Activated CD4-positive, alpha-beta T cell treated with anti-CD3 and anti-CD28 coated beads, Interleukin-2, amount 50 U/mL, for 48 hours (primary cell): ENCODE results near the gene VAC14.

ENCODE experiments used
- DNase-seq, 2 experiments: peaks; one replicate each; pipeline ENCODE4 v3.0.0-alpha.2; 2020

The VAC14 gene

DNA sequence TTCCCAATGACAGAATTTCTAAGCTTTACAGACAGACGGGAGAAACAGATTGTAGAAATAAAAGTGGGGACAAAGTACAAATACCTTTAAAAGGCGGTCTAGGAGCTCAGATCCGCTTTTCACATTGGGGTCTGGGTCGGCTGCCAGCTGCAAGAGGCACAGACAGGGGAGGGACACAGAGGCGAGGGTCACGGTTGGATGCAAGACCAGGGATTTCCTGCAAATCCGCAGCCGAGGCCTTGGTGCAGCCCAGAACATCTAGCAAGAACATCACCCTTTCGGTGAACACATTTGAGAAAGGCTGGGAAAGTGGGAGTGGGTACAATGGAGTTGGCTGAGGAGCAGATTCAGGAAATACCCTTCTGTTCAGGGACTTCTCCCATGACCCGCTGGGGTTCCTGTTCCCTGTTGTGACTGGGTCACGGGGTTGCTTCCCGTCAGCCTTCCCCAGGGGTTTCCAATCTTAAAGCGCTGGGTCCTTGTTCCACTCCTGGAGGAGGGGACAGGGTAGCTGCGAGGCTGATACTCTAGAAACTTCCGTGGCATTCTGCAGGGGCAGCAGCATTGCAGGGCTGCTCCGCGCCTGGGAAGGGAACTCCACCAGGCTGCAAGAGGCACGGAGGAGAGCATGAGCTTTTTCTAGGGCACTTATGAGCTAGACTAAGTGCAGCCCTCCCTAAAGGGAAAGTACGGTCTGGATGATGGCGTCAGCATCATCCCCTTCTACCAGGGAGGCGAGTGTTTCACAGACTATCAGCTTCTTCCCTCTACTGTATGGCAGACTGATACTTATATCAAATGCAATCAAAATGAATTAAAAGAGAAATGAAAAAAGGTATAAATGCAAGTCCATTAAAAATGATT lies 16.0 kb downstream of the VAC14 start:
- DNase-seq, result no peak

DNA sequence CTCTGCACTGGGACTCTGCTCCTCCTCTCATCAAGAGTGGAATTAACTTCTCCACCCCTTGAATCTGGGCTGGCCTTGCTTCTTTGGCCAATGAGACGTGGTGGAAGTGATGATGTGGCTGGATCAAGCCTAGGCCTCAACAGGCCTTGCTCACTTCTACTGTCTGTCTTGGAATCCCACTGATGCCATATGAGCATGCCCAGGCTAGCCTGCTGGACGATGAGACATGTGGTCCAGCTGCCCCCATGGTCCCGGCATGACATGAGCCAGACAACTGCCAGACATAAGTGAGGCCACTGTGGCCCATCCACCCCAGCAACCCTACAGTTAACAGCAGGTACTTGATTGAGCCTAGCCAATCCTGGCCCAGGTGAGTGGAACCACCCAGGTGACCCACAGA lies 18.7 kb downstream of the VAC14 start:
- DNase-seq, result no peak

DNA sequence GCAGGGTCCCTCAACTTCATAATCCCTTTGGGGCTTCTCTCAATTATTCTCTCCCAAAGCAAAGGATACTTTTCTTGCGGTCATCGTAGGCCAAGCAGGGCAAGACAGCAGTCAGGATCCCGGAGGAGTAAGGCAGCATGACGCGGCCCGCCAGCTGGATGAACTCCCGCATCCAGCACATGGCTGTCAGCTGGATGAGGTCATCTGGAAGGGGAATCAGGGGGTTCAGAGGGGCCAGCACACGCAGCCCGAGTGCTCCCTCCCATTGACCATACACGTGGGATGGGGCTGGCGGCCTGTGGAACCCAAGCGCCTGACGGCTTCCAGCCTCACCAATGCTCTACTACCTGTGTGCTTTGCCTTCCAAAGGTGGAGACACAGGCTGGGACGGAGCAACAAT lies 19.2 kb downstream of the VAC14 start:
- no peak for DNase-seq

DNA sequence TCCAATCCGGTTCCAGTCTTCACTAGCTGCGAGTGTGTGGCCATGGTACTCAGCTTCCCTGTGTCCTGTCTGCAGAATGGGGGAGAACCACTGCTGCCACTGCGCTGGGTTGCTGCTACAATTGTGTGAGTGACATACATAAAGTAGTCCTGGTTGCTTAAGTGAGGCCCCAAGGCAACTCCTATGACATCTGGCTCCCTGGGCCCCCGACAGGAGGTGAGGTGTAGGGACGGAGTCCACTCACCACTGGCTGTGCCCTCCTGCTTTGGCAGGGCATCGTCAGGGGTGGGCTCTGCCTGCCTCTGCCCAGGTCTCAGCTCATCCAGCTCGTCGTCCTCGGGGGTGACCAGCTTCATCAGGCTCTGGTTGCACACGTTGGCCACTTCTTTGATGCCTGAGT lies 20.4 kb downstream of the VAC14 start:
- DNase-seq, result no peak

DNA sequence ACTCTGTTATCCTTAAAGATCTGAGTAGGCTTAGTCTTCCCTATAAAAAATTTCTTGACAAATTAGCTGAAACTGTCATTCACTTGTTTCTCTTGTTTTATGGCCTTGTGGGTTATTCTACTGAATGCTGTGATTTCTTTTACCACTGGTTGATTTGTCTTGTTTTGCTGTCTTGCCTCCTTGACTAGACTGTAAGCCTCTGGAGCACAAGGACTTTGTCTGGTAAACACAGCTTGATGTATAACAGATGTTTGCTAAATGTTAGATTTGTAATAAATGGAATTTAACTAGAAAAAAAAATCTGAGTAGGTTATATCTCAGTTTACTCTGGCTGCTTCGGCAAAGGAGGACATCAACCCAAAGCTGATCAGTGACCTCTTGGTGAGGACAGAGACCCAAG lies 21.6 kb downstream of the VAC14 start:
- DNase-seq, result no peak

DNA sequence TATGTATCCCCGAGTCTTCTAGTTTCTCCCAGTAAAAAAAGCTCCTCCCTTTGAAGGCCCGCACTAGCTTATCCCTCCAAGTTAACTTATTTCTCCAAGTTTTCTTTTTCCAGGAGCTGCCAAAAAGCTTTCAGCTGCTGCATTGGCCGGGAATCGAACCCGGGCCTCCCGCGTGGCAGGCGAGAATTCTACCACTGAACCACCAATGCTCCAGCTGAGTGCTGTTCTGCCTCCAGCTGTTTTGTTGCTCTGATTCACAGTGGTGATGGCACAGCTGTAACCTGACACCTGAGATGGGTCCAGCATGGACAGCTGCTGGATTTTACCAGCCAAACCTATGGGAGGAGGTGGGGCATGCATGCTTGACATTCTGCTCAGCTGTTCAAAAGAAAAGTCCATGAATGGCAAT lies 22.1 kb downstream of the VAC14 start:
- DNase-seq, result no peak

DNA sequence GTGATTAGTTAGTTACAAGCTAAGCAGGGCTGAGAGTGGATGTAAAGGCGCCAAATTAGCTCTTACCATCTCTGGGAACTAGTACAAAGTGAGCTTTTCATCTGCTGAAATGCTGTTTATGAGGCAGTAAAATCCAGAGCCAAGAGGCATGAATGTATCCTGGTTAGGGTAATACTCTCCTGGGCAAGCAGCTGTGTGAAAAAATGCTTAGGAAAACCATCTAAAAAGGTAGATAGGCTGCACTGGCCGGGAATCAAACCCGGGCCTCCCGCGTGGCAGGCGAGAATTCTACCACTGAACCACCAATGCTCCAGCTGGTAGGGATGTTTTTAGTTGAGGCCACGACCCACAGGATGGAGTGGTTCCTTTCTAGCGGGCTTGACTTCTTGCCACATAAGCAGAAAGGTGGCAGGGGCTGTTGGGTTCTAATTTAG lies 23.0 kb downstream of the VAC14 start:
- no peak for DNase-seq

DNA sequence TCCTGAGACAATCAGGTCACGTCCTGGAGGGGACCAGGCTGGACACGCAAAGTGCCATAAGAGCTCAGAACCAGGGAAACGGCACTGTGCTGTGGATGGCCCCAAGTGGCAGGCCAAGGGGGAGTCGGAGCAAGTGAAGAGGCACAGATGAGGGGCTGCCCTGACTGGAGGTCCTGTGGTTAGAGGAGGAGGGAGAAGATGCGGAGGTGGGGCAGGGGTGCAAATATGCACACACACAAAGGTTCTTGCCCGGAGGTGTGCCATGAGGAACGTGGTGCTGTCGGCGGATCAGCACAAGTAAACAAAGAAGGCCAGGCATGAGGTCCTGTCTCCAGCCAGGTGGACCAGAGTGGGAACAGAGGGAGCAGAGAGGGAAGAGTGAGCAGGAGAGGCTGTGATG lies 23.5 kb downstream of the VAC14 start:
- no peak for DNase-seq

DNA sequence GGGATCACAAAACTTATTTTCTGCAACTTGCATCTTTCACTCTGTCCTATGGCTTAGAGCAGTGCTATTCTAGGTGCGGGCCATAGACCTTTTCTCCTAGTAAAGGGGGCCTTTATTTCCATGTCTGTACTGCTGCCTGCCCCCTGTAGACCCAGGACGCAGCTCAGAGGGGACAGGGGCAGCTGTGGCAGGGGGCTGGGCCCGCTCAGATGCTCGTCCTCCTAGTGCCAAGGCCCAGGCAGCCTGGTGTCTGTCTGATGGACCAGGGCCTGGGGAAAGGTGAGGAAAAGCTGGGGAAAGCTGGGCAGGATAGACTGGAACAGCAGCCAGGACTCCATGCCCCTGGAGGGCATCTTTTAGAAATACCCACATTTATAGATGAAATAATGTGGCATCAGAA lies 25.6 kb downstream of the VAC14 start:
- DNase-seq, result no peak

DNA sequence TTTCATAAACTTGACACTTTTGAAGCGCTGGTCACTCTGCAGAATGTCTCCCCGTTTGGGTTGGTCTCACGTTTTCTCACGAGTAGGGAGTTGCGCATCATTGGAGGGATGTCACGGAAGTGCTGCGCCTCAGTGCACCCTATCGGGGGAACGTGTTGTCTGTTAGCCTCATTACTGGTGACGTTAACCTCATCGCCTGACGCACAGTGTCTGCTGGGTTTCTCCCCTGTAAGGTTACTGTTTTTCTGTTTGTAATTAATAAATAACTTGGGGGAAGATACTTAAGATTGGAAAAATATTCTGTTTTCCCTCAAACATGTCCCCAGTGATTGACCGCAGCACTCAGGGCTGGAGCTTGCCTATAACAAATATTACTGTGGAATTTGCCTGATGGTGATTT lies 26.7 kb downstream of the VAC14 start:
- DNase-seq, result no peak

DNA sequence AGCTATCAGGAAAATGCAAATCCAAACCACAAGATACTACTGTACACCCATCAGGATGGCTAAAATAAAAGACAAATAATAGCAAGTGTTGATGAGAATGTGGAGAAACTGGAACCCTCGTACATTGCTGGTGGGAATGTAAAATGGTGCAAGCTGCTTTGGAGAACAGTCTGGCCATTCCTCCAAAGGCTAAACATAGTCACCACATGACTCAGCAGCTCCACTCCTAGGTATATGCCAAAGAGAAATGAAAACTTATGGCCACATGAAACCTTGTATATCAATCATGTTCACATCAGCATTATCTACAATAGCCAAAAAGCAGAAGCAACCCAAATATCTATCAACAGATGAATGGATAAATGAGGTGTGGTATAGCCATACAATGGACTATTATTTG lies 28.5 kb downstream of the VAC14 start:
- DNase-seq, result no peak

DNA sequence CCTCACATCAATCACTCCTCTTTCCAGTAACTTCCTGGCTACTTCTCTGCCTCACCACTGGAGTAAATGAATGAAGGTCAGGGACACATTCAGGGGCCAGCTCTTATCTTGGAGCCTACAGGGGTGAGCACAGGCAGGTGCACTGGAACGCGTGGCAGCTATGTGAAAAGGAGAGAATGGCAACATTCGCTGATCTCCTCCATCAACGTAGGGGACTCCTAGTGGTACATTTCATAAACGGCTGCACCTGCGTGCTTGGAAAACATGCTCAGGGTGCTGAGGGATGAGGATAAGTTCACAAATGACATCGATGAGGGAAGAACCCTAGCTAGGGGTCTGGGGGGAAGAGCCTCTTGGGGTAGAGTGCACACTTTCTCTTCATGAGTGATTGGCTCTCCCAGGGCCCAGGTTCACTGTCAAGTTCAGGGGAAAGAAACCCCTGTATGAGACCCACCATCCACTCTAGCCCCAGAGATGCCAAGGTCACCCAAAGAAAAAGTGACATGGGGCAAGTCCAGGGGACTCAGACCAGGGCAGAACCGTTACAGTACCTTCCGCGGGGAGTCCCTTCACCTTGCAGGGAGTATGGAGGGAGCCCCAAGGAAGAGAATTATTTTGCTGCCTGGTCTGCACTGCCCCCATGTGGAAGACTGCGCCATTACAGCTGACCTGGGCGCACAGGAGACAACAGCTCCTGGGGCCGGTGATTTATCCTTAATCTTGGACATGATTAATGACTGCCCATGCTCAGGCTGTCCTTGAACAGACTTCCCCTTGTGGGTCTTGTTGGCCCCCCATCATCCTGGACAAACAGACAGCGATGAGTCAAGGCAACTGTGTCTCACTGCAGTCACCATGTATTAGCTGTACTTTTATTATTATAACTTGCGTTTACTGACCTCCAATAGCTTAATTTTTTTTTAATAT lies 30.1 kb downstream of the VAC14 start:
- peak; percentile 69 to 74 for DNase-seq

DNA sequence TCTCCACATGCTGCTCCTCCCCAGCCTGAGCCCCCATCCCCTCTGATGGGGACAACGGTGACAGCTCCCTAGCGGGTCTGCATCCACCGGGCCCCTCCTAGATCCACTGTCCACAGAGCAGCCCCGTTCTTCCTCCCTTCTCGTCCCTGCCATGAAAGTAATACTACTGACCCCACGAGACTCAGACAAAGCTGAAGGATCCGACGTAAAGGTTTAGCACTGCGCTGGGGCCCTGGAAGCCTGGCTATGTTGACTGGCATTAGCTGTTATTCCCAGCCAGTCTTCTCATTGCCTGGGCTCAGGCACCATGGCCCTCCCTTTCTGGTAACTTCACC lies 30.7 kb downstream of the VAC14 start:
- no peak for DNase-seq

DNA sequence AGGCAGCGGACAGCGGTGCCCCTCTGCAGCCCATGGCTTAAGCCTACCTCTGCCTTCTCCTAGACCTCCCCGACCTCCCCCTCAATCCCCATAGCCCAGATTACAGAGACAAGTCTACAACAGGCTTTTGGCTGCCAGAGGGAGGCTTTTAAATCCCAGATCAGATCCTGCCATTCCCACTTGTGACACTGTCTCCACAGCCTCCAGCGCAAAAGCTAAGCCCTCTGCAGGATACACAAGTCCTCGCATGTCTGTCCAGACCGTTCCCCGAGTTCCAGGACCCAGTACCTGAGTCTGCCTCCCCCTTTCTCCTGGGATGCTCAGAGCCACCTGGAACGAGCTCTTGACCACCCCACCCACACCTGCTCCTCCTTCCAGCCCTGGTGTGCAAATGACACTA lies 31.2 kb downstream of the VAC14 start:
- no peak for DNase-seq

DNA sequence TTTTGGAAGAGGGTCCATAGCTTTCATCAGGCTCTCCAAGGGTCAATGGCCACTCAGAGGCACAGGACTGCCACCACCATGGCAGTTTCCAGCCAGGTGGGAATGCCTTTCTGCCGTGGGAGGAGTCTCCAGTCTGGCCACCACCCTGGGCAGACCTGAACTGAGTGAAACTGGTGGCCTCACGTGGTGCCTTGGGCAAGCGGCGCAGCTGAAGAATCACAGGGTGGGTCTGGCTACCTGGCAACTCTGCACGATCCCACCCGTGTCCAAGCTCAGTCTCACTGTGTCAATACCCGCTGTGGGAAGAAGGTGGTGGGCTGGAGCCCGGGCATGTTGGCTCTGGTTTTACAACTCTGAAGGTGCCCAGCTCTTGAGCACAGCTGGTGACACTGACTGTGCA lies 31.8 kb downstream of the VAC14 start:
- DNase-seq, result no peak

DNA sequence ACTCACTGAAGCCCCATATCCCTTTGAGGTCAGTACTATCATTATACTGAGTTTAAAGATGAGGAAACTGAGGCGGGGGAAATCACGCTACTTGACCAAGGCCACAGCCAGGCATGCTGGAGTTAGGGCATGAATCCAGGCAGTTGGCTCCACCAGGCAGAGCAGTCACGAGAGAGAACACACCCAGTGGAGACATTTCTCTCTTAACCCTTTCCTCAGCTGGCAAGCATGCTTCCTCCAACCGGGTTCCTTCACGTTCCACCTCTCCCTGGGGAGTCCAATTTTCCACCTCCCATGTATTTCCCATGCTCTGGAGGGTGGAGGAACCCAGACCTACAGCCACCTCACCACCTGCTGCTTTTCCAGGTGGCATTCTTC lies 32.8 kb downstream of the VAC14 start:
- DNase-seq, result no peak

DNA sequence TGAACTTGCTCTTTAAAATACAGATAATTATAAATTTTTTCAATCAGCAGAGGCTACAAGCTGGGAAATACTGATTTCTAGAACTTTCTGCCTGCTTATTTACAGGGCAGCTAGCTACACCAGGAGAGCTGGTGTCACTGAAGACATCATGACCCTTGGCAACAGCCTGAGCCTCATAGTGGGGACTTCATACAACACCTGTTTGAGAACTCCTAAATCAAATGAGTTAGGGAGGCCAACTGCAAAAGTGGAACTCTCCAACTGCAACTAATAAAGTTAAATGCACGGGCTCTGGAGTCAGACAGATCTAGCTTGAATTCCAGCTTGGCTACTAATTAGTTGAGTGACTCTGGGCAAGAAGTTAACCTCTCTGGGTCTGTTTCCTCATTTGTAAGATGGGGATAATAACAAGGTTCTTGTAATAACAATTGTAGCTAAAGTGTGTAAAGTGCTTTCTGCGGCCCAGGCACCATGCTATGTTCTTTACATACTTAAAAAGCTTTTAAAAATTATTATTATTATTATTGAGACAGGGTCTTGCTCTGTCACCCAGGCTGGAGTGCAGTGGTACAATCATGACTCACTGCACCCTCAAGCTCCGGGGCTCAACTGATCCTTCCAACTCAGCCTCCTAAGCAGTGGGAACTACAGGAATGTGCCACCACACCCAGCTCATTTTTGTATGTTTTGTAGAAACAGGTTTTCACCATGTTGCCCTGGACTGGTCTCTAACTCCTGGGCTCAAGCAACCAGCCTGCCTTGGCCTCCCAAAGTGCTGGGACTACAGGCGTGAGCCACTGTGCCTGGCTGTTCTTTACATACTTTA lies 33.4 kb downstream of the VAC14 start:
- no peak for DNase-seq

DNA sequence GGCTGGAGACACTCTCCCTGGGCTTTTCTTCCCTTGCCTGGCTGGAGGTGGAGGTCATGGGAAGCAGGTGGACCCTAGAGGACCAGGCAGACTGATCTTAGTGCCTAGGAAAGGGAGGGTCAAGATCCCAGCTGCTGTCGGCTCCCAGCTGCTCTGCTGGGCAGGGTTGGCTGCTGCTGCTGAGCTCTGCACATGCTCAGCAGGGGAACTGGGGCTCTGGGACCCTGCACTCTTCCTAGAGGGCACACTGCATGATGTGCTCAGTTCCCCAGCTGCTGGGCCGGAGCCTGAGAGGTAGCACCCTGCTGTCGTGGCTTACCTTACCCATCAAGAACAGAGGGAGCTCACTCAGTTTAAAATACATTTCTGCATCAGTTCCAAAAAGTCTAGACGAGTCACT lies 34.3 kb downstream of the VAC14 start:
- DNase-seq, result no peak

DNA sequence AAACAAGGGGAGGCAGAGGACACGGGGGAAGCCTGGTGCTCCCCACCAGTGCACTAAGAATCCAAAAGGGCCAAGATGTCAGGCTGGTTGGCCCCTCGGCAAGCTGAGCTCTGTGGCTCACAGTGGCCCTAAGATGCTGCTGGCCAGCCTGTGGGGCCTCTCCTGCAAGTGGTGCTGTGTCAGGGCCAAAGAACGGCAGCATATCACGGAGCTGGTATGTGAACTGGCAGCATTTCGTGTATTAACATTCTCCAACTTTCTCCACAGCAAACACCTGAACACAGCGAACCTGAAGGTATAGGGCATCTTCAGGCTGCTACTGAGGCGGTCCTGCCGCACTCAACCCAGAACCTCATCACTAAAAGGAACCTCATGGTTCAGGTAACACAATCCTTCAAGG lies 34.8 kb downstream of the VAC14 start:
- no peak for DNase-seq

DNA sequence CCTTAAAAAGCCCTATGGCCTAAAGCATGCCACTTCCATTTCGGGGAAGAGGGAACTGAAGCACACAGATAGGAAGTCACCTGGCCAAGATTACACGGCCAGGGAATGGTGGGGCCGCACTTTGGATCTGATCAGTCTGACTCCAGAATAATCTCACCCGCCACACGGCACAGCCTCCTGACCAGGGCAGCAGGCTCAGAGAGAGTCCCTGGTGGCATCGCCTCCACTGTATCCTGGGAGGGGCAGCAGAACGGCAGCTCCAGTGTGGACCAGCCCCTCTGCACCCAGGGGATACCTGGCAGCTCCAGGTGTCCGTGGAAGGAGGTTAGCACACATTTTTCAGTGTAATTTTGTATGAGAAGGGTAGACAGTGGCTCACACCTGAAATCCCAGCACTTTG lies 35.5 kb downstream of the VAC14 start:
- DNase-seq, result no peak

DNA sequence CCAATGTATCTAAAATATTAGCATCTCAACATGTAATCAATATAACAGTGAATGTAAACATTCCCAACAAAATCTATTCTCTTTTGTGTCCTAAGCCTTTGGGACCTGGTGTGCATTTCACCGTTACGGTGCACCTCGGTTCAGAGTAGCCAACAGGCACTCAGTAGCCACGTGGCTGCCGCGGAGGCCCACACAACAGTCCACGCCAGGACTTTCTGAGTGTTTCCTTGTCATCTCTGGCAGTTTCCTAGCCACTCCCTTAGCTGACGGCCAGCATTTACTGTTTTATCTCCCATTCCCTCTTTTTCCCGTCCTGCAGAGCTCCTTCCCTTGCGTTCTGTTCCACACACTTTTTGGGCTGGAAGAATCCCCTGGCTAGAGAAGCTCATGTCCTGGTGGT lies 36.3 kb downstream of the VAC14 start:
- DNase-seq, result no peak

DNA sequence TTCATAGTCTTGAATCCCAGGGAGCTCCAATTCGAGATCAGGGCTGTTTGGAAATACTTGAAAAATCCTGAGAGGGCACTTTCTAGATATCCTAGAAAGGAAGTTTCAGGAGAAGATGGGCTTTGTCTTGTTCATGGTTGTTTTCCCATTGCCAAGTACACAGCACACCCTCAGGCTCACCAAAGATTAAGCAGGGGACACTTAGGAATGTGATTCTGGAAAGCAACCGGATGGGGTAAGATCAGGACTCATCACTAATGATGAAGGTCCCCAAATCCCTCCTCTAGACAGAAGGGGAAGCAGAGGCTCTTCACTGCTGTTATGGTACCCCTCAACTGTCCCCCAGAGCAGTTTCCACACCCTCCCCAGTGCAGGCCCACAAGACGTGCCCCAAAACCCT lies 40.7 kb downstream of the VAC14 start:
- no peak for DNase-seq

DNA sequence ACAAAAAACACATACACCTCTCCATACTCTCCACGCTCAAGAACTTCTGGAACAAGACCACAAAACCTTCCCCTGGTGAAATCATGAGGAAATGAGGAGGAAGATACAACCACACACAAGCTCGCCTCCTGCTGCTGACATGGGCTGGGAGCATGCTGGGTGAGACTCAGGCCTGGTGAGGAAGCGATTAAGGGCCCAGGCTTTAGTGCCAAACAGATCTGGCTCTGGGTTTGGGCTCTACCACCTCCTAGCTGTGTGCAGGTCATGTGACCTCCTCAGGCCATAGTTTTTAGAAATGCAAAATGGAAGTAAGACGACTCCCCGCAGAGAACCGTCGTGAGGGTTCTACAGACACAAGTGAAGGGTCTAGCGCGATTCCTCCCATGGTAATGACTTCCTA lies 41.3 kb downstream of the VAC14 start:
- no peak for DNase-seq
